PFSK-1 (cell line): ENCODE data around the gene SCUBE3.

Source experiments
- FOXP2 ChIP-seq: optimal IDR thresholded peaks from 2 replicates; pipeline ENCODE3; 2011; ENCODE audit warnings: borderline replicate concordance, control low read depth, inconsistent platforms; ENCODE audit not compliant: insufficient read depth; ENCODE audit errors: extremely low read length, extremely low read depth
- POLR2AphosphoS5 ChIP-seq: IDR thresholded peaks from 2 replicates; pipeline ENCODE4 v1.6.1; 2012; ENCODE audit warnings: low read depth, mild to moderate bottlenecking, control low read depth, low read length, moderate library complexity
- REST ChIP-seq, 2 experiments: IDR thresholded peaks; 2 replicates each; pipeline versions ENCODE4 v1.6.1 to v1.8.0; 2011 to 2012; ENCODE audit warnings: low read depth in 2 of 2, low read length in 2 of 2, control low read depth in 1 of 2, inconsistent platforms in 1 of 2, mild to moderate bottlenecking in 1 of 2, moderate library complexity in 1 of 2; ENCODE audit not compliant: insufficient read depth in 1 of 2
- SIN3A ChIP-seq: IDR thresholded peaks from 2 replicates; pipeline ENCODE4 v1.6.1; 2012; ENCODE audit warnings: mild to moderate bottlenecking, low read length, moderate library complexity, borderline replicate concordance; ENCODE audit not compliant: insufficient read depth
- TAF1 ChIP-seq: IDR thresholded peaks from 2 replicates; pipeline ENCODE4 v1.6.1; 2012; ENCODE audit warnings: low read length, control low read depth, borderline replicate concordance; ENCODE audit not compliant: insufficient read depth

SCUBE3 gene

DNA sequence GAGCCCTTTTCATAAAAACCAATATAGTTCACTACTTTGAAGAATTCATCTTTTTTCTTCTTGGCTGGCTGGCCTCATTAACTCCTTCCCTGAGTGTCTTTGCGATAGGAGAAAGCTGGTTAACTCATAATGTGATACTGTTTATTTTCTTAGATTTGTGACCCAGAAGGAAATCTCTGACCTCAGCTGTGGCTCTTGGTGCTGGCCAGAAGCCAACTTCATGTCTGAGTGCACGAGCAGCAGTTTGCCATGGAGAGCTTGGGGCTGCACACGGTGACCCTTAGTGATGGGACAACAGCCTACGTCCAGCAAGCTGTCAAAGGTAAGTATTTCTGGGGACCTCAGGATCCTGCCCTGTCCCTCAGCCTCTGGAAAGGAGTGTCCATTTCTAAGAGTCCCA lies 67.1 kb downstream of the SCUBE3 start:
- TF ChIP-seq REST (IDR thresholded peaks at IDR 0.05; ENCODE audit: insufficient read depth in 1 of 2, low read depth in 2 of 2, low read length in 2 of 2), result no peak
- no peak for TF ChIP-seq POLR2AphosphoS5
- TF ChIP-seq FOXP2, result no peak
- no peak for TF ChIP-seq TAF1
- no peak for TF ChIP-seq SIN3A

DNA sequence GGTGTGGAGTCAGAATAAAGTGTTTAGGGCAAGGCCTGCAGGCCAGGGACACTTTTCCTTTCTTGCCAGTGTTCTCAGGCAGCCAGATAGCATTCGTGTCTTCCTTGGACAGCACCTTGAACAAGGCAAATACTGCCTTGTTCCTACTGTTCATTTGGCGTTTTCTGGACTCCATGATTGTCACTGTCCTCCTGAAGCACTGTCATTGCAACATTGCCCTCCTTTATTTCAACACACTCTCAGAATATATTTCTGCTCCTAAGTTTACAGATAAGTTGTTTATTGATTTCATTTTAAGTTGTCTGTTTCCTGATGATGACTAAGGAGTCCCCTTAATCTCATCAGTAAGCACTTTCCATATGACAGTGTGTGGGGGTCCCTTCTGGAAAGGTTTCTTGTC lies 68.7 kb downstream of the SCUBE3 start:
- TF ChIP-seq SIN3A (no peak), TAF1 (no peak), FOXP2 (no peak), REST (IDR thresholded peaks at IDR 0.05; ENCODE audit: insufficient read depth in 1 of 2, low read depth in 2 of 2, low read length in 2 of 2) (no peak), POLR2AphosphoS5 (no peak)

- TF ChIP-seq TAF1 (no peak), POLR2AphosphoS5 (no peak), FOXP2 (no peak), SIN3A (no peak), REST (IDR thresholded peaks at IDR 0.05; ENCODE audit: insufficient read depth in 1 of 2, low read depth in 2 of 2, low read length in 2 of 2) (no peak)
Observed at GRCh38 chr6:35283361-35283760, 69.6 kb downstream of the SCUBE3 start.

- TF ChIP-seq FOXP2 (no peak), TAF1 (no peak), REST (IDR thresholded peaks at IDR 0.05; ENCODE audit: insufficient read depth in 1 of 2, low read depth in 2 of 2, low read length in 2 of 2) (no peak), SIN3A (no peak), POLR2AphosphoS5 (no peak)
Observed at GRCh38 chr6:35287671-35288396, 74.1 kb downstream of the SCUBE3 start.

GRCh38 chr6:35288834-35289233 lies 75.1 kb downstream of the SCUBE3 start:
- TF ChIP-seq POLR2AphosphoS5 (no peak), FOXP2 (no peak), TAF1 (no peak), REST (IDR thresholded peaks at IDR 0.05; ENCODE audit: insufficient read depth in 1 of 2, low read depth in 2 of 2, low read length in 2 of 2) (no peak)
